ENCODE results near the gene VPS13D. TPM values are rescaled to one million over a fixed set of nuclear protein-coding genes. Genes with fewer than 3 reads are reported as not detected.

The VPS13D gene
- total RNA-seq, 2 donors from 2014 or later = 48.1 to 65.2 TPM

DNA sequence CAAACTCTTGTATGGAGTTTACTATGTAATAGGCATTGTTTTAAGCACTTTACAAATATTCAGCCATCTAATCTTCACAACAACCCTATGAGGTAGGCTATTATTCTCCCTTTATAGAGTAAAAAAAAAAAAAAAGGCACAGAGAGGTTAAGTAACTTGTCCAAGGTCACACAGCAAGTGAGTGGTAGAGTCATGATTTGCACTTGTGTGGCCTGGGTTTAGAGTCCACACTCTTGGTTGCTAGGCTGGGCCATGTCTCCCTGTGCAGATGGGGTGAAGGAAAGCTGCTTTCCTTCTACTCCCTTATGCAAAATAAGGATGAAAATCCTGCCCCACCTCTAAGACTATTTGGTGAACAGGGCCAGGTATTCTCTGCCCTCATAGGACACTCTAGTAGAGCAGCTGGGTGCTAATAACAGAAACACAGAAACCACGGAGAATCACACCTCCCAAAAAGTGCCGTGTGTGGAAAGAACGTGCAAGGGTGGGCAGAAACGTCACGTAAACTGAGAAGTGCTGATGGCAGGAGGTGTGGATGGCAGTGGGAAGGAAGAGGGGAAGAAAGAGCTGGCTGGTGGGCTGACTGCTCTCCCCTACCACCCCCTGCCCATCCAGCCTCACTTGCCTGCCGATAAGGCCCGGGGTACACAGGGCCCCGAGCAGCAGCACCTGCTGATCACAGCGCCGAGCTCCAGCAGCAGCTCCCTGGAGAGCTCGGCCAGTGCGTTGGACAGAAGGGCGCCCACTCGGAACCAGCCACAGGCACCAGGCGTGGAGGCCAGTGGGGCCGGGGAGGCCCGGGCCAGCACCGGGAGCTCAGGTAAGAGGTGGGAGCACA, 28.3 kb upstream of the VPS13D start:
- Histone ChIP-seq H3K4me1 (no peaks in the 10 kb centered on the region), H3K9me3 (no peaks in the 10 kb centered on the region), H3K27me3 (no peaks in the 10 kb centered on the region), H3K4me3 (no peak overlapping the region), H3K27ac (no peak overlapping the region), H3K36me3 (peaks cover 19% of the 10 kb centered on the region)
- no peak for DNase-seq (ENCODE audit: low spot score)
- TF ChIP-seq CTCF (IDR thresholded peaks at IDR 0.05) = no peak

DNA sequence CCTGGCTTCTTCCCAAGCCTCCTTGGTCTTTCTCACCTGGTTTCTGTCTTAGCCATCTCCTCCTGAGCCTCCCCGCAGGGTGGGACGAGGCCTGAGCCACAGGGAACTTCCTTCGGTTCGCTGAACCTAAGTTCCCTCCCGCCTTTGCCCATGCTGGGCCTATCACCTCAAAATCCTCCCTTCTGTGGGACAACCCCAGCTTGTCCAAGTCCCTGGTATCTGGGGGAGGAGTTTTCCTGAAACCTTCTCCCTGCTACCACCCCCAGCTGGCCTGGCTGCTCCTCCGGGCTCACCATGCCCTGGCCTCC, 27.7 kb upstream of the VPS13D start:
- H3K4me3 ChIP-seq = no peak overlapping the region
- H3K36me3 ChIP-seq = peaks cover 19% of the 10 kb centered on the region
- H3K27me3 ChIP-seq = no peaks in the 10 kb centered on the region
- DNase-seq (ENCODE audit: low spot score) = no peak
- no peak for TF ChIP-seq CTCF (IDR thresholded peaks at IDR 0.05)
- no peaks in the 10 kb centered on the region for H3K4me1 ChIP-seq
- H3K27ac ChIP-seq = no peak overlapping the region
- H3K9me3 ChIP-seq = no peaks in the 10 kb centered on the region

GRCh38 chr1:12202577-12202976, 27.3 kb upstream of the VPS13D start:
- peaks cover 19% of the 10 kb centered on the region for H3K36me3 ChIP-seq
- no peaks in the 10 kb centered on the region for H3K4me1 ChIP-seq
- no peaks in the 10 kb centered on the region for H3K9me3 ChIP-seq
- H3K4me3 ChIP-seq = no peak overlapping the region
- no peaks in the 10 kb centered on the region for H3K27me3 ChIP-seq
- TF ChIP-seq CTCF (IDR thresholded peaks at IDR 0.05) = no peak
- DNase-seq (ENCODE audit: low spot score) = no peak
- H3K27ac ChIP-seq = no peak overlapping the region

DNA sequence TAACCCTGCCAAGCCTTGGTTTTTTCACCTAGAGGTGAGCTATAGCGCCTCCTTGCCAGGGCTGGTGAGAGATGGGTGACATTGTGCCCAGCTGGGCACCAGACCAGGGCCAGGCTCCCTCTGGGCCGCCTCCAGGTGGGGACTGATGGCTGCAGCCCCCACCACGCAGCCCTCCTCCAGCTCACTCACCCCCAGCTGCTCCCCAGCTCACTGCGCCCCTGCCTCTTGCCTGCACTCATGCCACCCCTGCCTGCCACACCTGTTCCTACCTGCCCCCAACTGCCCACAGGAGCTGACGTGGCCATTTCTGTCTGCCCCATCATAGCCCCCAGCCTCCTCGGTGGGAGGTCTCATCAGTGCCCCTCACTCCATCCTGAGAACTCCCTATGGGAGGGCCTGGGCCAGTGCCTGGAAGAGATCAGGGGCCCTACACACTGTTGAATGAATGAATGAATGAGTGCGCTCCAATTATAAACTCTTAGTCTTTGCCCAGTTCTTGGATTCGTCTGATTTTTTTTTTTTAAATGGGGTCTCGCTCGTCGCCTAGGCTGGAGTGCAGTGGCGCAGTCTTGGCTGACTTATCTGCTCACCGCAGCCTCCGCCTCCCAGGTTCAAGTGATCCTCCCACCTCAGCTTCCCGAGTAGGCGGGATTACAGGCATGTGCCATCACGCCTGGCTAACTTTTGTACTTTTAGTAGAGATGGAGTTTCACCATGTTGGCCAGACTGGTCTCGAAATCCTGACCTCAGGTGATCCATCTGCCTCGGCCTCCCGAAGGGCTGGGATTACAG, 26.4 kb upstream of the VPS13D start:
- no peak for TF ChIP-seq CTCF (IDR thresholded peaks at IDR 0.05)
- H3K27ac ChIP-seq = no peak overlapping the region
- H3K27me3 ChIP-seq = no peaks in the 10 kb centered on the region
- no peaks in the 10 kb centered on the region for H3K9me3 ChIP-seq
- DNase-seq (ENCODE audit: low spot score) = no peak
- peaks cover 0 to under 1% of the 10 kb centered on the region in 2 donors for H3K4me1 ChIP-seq
- no peak overlapping the region for H3K4me3 ChIP-seq
- H3K36me3 ChIP-seq = peaks cover 19% of the 10 kb centered on the region

GRCh38 chr1:12204140-12204539, 25.7 kb upstream of the VPS13D start:
- Histone ChIP-seq H3K4me1 (peaks cover 0 to 7% of the 10 kb centered on the region in 2 donors), H3K4me3 (no peak overlapping the region), H3K27ac (no peak overlapping the region), H3K36me3 (peaks cover 19% of the 10 kb centered on the region), H3K9me3 (no peaks in the 10 kb centered on the region), H3K27me3 (no peaks in the 10 kb centered on the region)
- no peak for DNase-seq (ENCODE audit: low spot score)
- TF ChIP-seq CTCF (IDR thresholded peaks at IDR 0.05) = no peak

Measured in right atrium auricular region (tissue), 2 donors.